ENCODE measurements around the gene SDR42E1.

- no peak for TF ChIP-seq ZMAT4 (CRISPR knock-in tag; IDR thresholded peaks at IDR 0.05)
- no peak for TF ChIP-seq ZNF512 (CRISPR knock-in tag; IDR thresholded peaks at IDR 0.05; ENCODE audit: borderline replicate concordance)
- TF ChIP-seq NFATC4 (CRISPR knock-in tag; IDR thresholded peaks at IDR 0.05) = no peak
- TF ChIP-seq ZNF232 (CRISPR knock-in tag; IDR thresholded peaks at IDR 0.05) = no peak
- no peak for TF ChIP-seq MAX (CRISPR knock-in tag; IDR thresholded peaks at IDR 0.05)
- TF ChIP-seq CTCF (IDR thresholded peaks at IDR 0.05) = no peak
- TF ChIP-seq MLX (CRISPR knock-in tag; IDR thresholded peaks at IDR 0.05) = no peak
These were observed 48.1 kb upstream of the SDR42E1 start for GRCh38 chr16:82059161-82059982.
